Inflammatory macrophage (primary cell): ENCODE results near the gene ZNF385C.

ENCODE experiments used
- DNase-seq, 2 donors: peaks; one replicate each; pipeline ENCODE4 v3.0.0-alpha.2; 2020 to 2022

The ZNF385C gene

DNA sequence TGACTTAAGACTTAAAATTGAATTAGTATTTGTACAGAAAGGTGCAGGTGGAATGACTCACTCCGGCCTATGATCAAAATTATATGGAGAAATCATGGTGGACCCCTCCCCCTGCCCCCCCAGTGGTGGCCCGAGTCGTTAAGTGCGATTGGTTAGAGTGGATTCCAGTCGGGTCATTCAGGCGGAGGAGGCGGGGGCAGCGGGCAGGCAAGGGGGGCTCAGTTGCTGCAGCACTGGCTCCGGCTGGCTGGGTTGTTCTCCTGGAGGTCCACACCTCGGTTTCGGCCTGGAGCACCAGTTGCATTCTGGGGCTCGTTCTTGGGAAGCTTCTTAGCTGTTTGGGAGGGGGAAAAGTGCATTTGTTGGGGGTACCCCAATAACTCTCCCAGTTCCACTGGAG lies 27.3 kb upstream of the ZNF385C start:
- no peak for DNase-seq

DNA sequence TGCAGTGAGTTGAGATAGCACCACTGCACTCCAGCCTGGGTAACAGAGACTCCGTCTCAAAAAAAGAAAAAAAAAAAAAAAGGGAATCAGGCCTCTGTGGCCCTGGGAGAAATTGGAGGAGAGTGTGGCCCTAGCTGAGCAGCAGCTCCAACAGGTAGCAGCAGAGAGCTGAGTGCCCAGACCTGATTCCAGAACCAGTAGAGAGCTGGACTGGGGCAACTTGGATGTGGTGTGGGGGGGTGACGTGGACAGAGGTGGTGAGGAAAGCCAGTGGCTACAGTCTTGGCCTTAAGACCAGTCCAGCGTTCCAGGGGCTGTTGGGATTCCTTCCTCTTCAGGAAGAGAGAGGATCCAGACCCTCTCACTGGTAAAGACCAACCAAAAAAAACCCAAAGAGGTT lies 26.0 kb upstream of the ZNF385C start:
- DNase-seq: no peak

DNA sequence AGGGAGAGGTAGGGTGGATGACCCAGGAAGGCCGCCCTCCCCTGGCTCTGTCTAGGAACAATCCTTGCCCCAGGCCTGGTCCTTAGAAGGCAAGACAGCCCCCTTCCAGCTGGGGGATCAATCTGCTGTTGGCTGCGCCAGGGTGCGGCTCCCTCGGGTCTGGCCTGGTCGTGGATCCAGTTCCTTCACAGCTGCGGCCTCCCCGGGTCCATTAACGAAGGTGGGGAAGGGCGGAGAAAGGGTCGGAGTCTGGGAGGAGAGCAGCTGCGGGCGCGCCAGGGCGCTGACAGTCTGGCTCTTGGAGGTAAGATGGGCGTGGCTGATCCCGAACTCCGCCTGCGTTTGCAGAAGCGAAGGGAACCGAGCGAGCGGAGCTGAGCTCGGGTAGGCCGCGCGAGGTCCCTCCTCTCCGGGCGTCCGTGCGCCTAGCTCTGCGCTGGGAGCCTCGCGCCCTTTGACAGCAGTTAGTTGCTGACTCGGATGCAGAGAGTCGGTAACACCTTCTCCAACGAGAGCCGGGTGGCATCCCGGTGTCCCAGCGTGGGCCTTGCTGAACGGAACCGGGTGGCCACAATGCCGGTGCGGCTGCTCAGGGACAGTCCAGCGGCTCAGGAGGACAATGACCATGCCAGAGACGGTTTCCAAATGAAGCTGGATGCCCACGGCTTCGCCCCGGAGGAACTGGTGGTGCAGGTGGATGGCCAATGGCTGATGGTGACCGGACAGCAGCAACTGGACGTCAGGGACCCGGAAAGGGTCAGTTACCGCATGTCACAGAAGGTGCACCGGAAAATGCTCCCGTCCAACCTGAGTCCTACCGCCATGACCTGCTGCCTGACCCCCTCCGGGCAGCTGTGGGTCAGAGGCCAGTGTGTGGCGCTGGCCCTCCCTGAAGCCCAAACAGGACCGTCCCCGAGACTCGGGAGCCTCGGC lies 24.4 kb upstream of the ZNF385C start, which contains the start of gene HSPB9:
Gene HSPB9 (plus strand): TSS at position 434 of the 933 bp plus-strand sequence. CDS start 47 bp downstream, at position 481.
- DNase-seq: no peak

DNA sequence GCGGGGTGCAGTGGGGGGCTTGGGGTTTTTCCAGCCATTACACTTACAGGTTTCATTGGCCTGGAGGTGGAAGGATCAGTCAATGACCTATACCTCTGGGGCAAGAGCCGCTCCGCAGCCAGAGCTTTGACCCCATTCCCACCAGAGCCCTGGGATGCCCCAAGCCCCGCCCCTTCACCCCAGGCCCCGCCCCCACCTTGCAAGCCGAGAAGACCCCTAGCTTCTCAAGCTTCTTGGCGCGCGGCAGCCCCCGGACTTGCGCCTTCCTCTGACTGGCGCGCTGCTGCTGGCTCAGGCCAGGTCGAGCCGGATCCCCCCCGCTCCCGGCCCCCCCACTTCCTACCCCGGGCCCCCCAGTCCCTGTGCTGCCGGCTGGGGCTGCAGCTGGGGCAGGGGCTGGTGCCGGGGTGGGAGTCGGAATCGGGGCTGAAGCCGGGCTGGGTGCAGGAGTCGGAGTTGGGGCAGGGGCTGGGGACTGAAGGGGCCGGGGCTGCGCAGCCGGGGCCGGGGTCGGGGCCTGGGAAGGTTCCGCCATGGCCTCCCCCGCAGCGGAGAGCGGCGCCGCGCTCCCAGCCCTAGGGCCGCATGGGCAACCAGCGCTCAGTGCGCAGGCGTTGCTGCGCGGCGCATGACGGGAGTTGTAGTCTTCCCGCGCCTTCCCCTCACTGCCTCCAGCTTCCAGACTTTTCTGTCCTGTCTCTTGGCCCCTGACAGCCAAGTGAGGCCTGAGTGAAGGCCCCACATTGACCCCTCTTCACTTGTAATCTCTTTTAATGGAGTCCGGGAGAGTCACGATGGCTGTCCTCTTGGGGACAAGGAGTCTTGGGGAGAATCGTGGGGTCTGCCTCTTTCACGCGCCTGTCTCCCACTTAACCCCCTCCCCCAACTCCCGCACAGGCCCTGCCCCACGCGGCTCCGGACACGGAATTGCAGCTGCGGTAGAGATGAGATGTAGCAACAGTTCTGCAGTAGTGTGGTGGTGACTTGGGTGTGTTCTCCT lies 22.8 kb upstream of the ZNF385C start, which contains the start of gene KAT2A:
Gene KAT2A (minus strand): TSS at position 598 of the 1,000 bp plus-strand sequence. CDS start 63 bp downstream, at position 535.
- peak; percentile 81 to 85 for DNase-seq

DNA sequence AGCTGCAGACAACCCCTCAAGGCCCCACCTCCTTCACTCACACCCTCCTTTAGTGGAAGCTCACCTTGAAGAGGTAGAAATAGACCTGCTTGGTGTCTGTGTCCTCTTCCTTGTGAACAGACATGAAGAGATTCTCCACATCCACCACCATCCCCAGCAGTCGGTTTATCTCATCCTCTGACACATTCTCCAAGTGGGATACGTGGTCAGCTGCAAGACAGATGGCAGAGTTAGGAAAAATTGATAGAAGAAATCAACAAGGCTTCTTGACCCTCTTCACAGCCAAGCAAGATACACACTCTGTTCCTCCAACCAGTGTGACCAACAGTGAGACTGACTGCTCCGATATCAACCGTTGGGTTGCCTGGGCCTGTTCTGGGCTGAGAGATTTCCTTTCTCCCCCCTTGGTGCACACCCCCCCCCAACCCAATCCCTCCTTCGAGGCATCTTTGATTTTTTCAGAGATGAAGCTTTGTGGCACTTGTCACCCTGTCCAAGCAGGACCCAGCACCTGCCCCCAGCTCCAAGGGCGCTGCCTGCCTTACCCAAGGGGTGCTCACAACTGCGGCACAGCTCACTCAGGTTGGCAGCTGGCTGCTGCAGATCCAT lies 22.0 kb upstream of the ZNF385C start:
- no peak for DNase-seq

DNA sequence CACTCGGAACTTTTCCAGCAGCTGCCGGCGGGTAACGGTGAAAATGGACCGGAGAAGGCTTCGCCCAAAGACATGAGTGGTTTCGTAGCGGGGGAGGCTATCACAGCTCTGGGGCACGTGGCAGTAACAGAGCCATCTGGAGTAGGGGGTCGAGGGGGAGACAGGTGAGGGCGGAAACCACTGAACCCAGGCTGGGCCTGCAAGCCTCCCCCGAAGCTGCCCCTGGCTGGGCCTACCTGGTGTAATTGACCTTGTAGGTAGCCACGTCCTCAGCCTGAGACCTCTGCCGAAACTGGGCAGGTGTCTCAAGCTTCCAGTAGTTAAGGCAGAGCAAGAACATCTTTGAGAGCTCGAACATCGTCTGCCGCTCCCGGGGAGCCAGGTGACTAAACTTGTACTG lies 21.0 kb upstream of the ZNF385C start:
- no peak for DNase-seq

DNA sequence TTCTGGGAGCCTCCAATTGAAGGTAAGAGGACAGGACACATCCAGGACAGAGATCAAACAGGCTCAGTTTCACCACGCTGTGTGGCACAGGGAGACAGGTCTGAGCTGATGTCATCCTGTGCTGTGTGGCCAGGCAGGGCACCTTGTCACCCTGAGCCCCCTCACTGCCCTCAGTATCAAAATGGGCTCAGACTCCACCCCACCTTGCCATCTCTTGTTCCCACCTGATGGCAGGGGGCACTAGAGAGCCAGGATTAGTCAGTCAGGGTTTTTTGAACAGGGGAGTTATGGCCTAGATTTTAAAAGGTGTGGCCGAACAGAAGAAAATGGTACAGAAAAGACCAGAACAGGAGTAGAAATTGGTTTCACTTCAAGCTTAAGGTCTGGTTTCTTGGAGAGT lies 20.3 kb upstream of the ZNF385C start:
- DNase-seq: peak in 1 of 2 donors; percentile 12

DNA sequence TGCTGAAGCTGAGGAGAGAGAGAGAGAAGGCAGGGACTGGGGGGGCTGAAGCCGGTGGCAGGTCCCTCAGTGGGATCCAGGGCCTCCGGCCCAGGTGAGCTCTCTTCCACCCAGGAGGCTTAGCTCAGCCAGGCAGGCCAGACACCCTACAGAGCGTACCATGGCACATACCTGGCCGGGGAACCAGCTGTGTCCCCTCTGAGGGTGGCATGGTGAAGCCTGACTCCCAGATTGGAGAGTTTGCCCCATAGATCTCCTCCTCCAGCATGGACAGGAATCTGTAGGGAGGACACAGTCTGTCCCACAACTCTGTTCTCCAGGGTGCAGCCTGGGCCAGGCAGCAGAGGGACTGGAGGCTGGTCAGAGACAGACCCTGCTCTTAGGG lies 19.8 kb upstream of the ZNF385C start:
- DNase-seq: no peak

DNA sequence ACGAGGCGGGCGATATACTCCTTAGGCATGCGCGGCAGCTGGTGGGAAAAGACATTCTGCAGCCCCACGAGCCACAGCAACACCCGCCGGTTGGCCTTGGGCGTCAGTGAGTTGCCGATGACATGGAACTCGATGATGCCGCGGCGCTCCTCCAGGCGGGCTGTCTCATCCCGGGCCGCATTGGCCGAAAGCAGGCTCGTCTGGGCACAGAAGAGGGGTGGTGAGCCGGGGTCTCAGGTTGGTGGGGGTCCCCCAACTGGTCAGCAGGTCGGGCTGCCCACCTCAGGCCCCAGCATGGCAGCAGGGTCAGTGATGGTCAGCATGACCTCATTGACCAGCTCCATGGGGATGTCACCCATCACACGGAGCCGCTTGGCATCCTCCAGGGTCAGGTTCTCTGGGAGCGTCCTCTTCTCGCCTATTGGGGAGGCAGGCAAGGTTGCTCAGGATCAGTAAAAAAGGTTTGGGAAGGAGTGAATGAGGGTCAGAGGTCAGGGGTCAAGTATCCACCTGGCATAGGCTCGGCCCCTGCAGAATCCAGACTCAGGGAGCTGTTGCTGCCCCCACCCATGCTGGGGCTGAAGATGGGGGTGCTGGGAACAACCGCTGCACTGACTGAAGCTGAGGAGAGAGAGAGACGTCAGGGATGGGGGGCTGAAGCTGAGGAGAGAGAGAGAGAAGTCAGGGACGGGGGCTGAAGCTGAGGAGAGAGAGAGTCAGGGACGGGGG lies 19.3 kb upstream of the ZNF385C start:
- DNase-seq: no peak

DNA sequence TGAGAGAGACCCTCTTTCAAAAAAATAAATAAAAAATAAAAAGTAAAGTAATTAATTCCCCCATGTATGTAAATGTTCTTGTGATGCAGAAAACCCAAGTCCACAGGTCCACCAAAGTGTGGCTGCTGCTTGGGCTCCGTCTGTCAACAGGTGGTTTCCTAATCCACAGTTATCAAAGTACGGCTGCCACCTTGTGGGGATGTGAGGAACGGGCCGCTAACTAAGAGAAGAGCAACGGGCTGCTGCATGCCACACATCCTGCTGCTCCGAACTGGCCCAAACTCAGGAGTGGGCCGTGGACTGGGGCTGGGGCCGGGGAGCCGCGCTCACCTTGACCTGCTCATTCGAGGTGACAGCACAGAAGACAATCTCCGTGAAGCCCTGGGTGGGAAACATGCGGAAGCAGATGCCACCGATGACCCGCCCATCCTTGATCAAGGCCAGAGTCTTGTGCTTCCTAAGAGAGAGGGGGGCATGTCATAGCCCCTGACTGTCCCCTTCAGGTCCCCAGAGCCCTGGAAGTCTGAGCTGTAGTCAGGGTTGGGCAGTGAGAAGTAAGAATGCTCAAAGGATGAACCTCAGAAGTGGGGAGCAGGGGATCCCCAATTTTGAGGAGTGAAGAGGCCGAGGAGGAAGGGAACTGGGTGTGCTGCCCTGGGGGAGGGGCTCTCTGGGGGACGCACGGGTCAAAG lies 18.6 kb upstream of the ZNF385C start:
- peak; percentile 80 to 82 for DNase-seq

DNA sequence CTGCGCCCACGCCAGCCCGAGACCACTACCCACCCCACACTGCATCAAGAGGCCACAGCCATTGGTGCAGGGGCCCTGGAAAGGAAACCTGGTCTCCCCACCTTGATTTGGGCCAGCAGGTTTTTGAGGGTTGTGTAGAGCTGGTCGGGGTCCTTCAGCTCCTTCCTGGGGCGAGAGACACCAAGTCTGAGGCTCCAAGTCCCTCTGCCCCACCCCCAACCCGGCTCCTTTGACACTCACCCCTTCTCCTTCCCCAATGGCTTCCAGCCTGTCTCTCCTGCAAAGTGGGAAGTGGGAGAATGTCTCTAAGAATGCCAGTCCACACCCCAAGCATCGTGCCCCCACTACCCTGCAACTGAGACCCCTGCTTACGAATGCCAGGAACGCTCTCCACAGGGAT lies 15.8 kb upstream of the ZNF385C start:
- DNase-seq: no peak

DNA sequence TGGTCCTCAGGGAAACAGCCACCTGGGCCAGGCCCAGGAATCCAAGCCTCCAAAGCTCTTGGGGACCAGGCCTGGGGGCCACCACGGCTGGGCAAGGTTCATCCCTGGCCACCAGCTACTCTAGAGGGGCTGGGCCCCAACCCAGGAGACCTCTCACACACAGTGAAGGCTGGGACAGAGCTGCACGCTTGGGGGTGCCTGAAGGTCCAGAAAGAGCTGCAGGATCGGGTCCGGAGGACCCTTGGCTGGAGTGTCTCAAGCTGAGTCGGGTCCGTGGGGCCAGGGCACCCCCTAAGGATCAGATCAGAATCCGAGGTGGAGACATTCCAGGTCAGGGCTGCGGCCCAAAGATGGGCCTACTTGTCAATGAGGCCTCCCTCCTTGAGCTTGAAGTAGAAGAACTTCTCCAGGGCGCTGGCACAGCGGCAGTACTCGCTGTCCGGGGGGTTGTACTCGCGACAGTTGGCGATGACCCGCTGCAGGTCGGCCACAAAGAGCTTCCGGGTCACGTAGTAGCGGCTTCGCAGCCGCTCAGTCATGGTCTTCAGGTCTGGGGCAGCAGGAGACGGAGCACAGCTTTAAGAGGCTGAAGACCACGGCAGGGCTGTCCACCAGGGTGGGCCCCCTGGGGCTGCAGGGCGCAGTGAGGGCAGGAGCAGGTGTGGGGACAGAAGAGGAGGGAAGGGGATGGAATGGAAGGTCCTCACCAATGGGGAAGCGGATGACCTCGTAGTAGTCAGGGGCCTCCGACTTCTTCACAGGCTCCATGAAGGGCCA lies 15.2 kb upstream of the ZNF385C start:
- DNase-seq: no peak

DNA sequence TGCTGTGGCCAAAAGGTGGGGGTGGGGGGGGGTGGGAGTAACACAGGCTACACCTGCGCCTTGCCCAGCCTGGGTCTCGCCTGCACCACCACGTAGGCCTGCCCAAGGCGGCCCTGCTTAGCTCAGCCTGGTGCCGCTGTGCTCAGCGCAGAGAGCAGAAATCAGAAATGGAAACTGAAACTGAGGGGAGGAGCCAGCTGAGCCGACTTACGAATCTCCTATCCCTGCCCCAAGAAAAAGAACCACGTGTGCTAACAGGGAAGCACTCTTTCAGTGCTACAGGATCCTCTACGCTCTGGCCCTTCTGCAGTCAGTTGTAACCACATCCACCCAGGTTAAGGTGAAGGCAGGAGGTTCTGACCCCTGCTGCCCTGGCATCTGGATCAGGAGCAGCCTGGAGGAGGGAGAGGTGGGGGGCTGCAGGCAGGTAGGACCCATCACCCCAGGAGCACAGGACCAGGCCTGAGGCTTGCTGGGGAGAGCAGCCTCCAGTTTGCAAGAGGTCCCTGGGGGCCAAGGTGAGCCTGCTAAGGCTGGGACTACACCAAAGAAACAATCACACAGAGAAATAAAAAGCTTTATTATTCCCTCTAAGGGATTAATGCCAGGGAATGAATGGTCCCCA lies 14.4 kb upstream of the ZNF385C start, which contains the start of gene DHX58:
Gene DHX58 (minus strand): TSS at position 163 of the 625 bp plus-strand sequence. CDS start 822 bp downstream, outside the sequence.
- DNase-seq: peak; percentile 87 to 89

DNA sequence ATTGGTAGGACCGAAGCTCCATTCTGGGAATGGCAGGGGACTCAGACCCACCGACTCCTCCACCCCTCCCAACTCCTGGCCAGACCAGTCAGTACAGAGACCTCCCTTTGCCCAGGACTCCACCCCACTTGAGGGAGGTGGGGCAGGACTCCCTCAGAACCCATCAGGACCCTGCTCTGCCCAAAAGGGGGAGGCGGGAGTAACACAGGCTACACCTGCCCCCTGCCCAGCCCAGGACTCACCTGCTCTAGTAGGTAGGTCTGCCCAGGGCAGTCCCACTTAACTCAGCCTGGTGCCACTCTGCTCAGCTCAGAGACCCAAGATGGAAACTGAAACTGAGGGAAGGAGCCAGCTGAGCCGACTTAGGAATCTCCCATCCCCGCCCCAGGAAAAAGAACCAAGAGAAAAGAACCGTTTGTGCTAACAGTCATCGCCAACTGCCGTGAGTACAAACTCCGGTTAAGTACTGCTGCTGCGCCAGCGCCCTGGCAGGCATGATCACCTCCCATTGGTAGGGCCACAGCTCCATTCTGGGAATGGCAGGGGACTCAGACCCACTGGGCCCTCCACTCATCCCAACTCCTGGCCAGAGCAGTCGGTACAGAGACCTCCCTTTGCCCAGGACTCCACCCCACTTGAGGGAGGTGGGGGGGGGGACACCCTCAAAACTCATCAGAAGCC lies 13.7 kb upstream of the ZNF385C start:
- DNase-seq: peak in 1 of 2 donors; percentile 30

DNA sequence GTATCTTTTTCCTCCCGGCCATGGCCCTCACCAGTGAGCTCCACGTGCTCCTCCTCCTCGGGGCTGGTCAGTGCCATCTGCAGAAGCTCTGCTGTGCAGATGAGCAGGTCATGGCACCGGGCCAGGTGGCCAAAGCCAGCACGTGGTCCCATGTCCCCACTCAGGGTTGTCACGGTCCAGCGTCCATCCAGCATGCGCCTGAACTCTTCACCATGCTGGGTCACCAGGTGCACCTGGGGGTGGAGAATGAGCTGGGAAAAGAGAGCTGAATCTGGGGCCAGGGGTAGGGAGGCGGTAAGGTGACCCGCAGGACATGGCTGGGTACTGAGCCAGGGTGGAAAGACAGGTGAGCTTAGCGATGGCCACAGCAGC lies 13.0 kb upstream of the ZNF385C start:
- no peak for DNase-seq

DNA sequence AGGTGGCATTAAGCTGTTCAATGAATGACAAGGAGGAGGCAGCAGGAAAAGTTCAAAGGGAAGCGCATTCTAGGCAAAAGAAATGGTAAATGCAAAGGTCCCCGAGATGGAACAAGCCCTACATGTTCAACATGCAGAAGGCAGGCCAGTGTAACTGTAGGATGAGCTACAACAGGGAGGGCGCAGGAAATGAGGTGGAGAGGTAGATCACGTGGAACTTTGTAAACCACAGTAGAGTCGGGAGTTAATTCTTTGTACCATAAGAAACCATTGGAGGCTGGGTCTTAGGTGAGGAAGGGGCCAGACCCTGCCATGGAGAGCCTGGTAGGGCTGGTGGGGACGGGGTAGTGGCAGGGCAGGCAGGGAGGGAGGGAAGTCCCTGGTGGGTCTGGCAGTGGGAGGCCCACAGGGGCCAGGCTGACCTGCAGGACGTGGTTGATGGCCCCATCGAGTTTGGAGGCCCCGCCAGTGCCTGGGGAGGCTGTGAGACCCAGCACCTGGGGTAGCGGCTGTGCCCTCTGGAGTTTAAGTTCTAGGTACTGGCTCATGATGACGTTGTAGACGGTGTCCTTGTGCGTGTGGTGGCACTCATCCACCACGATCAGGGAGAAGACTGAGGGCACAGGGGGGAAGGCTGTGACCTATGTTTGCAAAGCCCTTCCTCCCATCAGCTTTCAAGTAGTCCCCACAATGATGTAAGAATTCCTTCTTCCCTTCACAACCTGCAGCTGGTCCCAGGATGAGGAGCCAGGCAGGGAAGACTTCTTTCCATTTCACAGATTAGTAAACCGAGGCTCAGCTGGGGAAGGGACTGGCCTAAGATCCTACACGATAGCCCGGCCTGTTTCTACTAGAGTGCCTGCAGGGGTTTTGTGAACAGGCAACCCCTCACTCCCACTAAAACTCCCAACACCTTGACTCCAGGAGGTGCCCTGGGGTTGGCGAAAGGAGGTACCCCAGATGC lies 12.3 kb upstream of the ZNF385C start:
- DNase-seq: no peak

DNA sequence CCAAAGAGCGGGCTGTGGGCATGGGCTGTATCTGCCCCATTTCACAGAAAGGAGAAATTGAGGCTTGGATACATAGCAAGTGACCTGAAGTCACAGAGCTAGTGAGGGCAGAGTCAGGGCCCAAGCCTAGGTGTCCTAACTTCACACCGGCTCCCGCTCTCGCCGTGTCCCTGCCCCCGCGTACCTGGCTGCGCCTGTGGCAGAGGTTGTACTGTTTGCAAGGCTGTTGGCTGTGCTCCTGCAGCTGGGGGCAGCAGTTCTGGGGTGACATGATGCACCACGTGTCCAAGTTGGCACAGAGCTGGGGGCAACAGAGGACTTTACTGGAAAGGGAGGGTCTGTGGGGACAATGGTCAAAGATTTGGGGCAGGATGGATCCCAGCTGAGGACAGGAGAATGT lies 10.8 kb upstream of the ZNF385C start:
- DNase-seq: no peak
